ENCODE data around the gene VSX2. TPM values are rescaled to one million over a fixed set of nuclear protein-coding genes. Genes with fewer than 3 reads are reported as not detected.
A peak's percentile ranks its signal among the peaks of the same experiment; 100 is the strongest.

VSX2 gene
- total and polyA plus RNA-seq, 2 of the 13 experiments (the other 11 are each of a cell fraction or from before 2014, with no cell fraction given) = 0.05 TPM; not detected in 1

- TF ChIP-seq BCLAF1 (IDR thresholded peaks at IDR 0.05) (no peak), GATAD1 (CRISPR knock-in tag; IDR thresholded peaks at IDR 0.05) (peak; percentile 79), DRAP1 (CRISPR knock-in tag; IDR thresholded peaks at IDR 0.05) (peak; percentile 32; the same call in 1 of the 2 replicates), REXO4 (CRISPR knock-in tag; IDR thresholded peaks at IDR 0.05; ENCODE audit: borderline replicate concordance) (no peak), ZNF501 (CRISPR knock-in tag; IDR thresholded peaks at IDR 0.05) (peak; percentile 87), DMAP1 (CRISPR knock-in tag; IDR thresholded peaks at IDR 0.05) (peak; percentile 84), WIZ (CRISPR knock-in tag; IDR thresholded peaks at IDR 0.05) (no peak), ISX (CRISPR knock-in tag; conservative IDR thresholded peaks at IDR 0.05) (no peak), ZBTB8A (CRISPR knock-in tag; IDR thresholded peaks at IDR 0.05; ENCODE audit: borderline replicate concordance, low read depth) (no peak), NR2C2 (CRISPR knock-in tag; IDR thresholded peaks at IDR 0.05; ENCODE audit: borderline replicate concordance) (peak; percentile 77), FOXP4 (CRISPR knock-in tag; IDR thresholded peaks at IDR 0.05) (0 out of 2 replicates have a peak, but pooled peaks have one; percentile 16), IRF1 (CRISPR knock-in tag; IDR thresholded peaks at IDR 0.05; ENCODE audit: low read depth) (no peak), PAXIP1 (CRISPR knock-in tag; conservative IDR thresholded peaks at IDR 0.05) (peak; percentile 86), ZBTB49 (CRISPR knock-in tag; IDR thresholded peaks at IDR 0.05; ENCODE audit: borderline replicate concordance) (no peak), NFKB2 (CRISPR knock-in tag; IDR thresholded peaks at IDR 0.05; ENCODE audit: borderline replicate concordance) (0 out of 2 replicates have a peak, but pooled peaks have one; percentile 52)
These were observed 56.8 kb downstream of the VSX2 start (continued) for GRCh38 chr14:74296037-74296467.

Measured in HepG2 (cell line).